22Rv1 (cell line): ENCODE measurements around the gene RBPJL.

Source experiments
- CTCF ChIP-seq: fragments of 450-650 bp; IDR thresholded peaks from 2 replicates; pipeline ENCODE4 v1.5.1; 2017; ENCODE audit warnings: mild to moderate bottlenecking
- ZFX ChIP-seq: fragments of 450-650 bp; IDR thresholded peaks from 2 replicates; pipeline ENCODE4 v1.6.1; 2017; ENCODE audit warnings: antibody characterized with exemption, borderline replicate concordance

- TF ChIP-seq CTCF, result no peak
- no peak for TF ChIP-seq ZFX
Measured at GRCh38 chr20:45288376-45288775, 18.3 kb upstream of the RBPJL start.
